ENCODE data around the gene STIM2.

STIM2 gene

GRCh38 chr4:27055221-27055760, 194.7 kb downstream of the STIM2 start:
- Histone ChIP-seq H3K79me2 (ENCODE audit: insufficient read depth, low read length) (no peaks in the 10 kb centered on the region), H2AFZ (ENCODE audit: low read length) (no peak overlapping the region), H3K4me1 (ENCODE audit: insufficient read depth, low read length, severe bottlenecking) (no peaks in the 10 kb centered on the region), H3K4me3 (ENCODE audit: low read depth, low read length, poor library complexity, severe bottlenecking) (no peak overlapping the region), H3K27me3 (ENCODE audit: insufficient read depth, low read length) (no peaks in the 10 kb centered on the region), H3F3A (ENCODE audit: insufficient read depth, low read length) (no peaks in the 10 kb centered on the region), H3K36me3 (ENCODE audit: insufficient read depth, low read length) (no peaks in the 10 kb centered on the region), H3K27ac (ENCODE audit: low read depth, low read length, poor library complexity, severe bottlenecking) (no peak overlapping the region), H3K9me3 (ENCODE audit: low read length) (no peaks in the 10 kb centered on the region), H3K4me2 (ENCODE audit: low read length) (no peak overlapping the region), H4K20me1 (ENCODE audit: insufficient read depth, low read length) (no peaks in the 10 kb centered on the region), H3K9ac (ENCODE audit: low read length) (no peak overlapping the region), H3K9me2 (ENCODE audit: low read depth, low read length) (no peaks in the 10 kb centered on the region)
- TF ChIP-seq, protein P1, sequence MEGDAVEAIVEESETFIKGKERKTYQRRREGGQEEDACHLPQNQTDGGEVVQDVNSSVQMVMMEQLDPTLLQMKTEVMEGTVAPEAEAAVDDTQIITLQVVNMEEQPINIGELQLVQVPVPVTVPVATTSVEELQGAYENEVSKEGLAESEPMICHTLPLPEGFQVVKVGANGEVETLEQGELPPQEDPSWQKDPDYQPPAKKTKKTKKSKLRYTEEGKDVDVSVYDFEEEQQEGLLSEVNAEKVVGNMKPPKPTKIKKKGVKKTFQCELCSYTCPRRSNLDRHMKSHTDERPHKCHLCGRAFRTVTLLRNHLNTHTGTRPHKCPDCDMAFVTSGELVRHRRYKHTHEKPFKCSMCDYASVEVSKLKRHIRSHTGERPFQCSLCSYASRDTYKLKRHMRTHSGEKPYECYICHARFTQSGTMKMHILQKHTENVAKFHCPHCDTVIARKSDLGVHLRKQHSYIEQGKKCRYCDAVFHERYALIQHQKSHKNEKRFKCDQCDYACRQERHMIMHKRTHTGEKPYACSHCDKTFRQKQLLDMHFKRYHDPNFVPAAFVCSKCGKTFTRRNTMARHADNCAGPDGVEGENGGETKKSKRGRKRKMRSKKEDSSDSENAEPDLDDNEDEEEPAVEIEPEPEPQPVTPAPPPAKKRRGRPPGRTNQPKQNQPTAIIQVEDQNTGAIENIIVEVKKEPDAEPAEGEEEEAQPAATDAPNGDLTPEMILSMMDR (IDR thresholded peaks at IDR 0.05; ENCODE audit: low read length), result no peak
- no peak for TF ChIP-seq EZH2 (IDR thresholded peaks at IDR 0.05; ENCODE audit: borderline replicate concordance, low read length)

DNA sequence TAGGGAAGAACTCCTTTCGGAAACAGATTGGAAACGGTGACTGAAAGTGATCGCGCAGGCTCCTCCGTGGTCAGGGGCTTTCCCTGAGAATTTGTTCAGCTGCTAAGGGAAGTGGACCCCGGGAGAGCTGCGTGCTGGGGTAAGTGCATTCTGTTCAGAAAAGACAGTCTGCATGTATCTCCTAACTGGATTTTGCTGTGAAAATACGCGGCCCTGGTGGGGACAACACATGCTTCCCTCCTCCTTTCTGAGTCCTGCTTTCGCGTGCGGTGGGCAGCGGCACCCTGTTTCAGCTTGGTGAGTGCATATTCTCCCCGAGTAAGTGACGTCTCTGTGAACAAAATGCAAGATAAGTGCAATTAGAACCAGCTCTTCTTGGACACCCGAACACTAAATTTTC, 195.6 kb downstream of the STIM2 start:
- no peaks in the 10 kb centered on the region for H3K9me3 ChIP-seq (ENCODE audit: low read length)
- no peak overlapping the region for H3K4me3 ChIP-seq (ENCODE audit: low read depth, low read length, poor library complexity, severe bottlenecking)
- H2AFZ ChIP-seq (ENCODE audit: low read length), result no peak overlapping the region
- no peaks in the 10 kb centered on the region for H4K20me1 ChIP-seq (ENCODE audit: insufficient read depth, low read length)
- H3K9ac ChIP-seq (ENCODE audit: low read length), result no peak overlapping the region
- H3K27me3 ChIP-seq (ENCODE audit: insufficient read depth, low read length), result no peaks in the 10 kb centered on the region
- no peak overlapping the region for H3K27ac ChIP-seq (ENCODE audit: low read depth, low read length, poor library complexity, severe bottlenecking)
- H3K9me2 ChIP-seq (ENCODE audit: low read depth, low read length), result no peaks in the 10 kb centered on the region
- no peaks in the 10 kb centered on the region for H3F3A ChIP-seq (ENCODE audit: insufficient read depth, low read length)
- H3K79me2 ChIP-seq (ENCODE audit: insufficient read depth, low read length), result no peaks in the 10 kb centered on the region
- no peak overlapping the region for H3K4me2 ChIP-seq (ENCODE audit: low read length)
- no peaks in the 10 kb centered on the region for H3K4me1 ChIP-seq (ENCODE audit: insufficient read depth, low read length, severe bottlenecking)
- TF ChIP-seq, protein P1 (IDR thresholded peaks at IDR 0.05; ENCODE audit: low read length), result no peak
- TF ChIP-seq EZH2 (IDR thresholded peaks at IDR 0.05; ENCODE audit: borderline replicate concordance, low read length), result no peak
- no peaks in the 10 kb centered on the region for H3K36me3 ChIP-seq (ENCODE audit: insufficient read depth, low read length)

DNA sequence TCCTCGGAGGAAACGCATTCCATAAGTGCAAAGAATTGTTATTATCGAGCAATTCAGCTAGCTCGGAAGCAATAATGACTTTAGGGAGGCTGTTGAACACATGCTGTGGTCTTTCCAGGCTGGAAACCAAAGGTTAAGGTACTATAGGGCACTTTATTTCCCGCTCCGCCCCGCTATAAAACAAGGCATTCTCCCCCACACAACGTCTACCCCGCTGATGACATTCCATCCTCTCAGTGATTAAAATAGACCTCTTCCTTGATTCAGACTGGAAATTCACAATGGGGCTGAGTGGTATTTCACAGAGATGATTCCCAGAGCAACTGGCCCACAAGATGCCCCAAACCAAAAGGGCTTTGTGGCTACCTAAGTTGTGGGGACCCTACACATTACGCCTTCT, 196.4 kb downstream of the STIM2 start:
- no peak for TF ChIP-seq EZH2 (IDR thresholded peaks at IDR 0.05; ENCODE audit: borderline replicate concordance, low read length)
- TF ChIP-seq, protein P1 (IDR thresholded peaks at IDR 0.05; ENCODE audit: low read length), result no peak
- Histone ChIP-seq H3K9me2 (ENCODE audit: low read depth, low read length) (no peaks in the 10 kb centered on the region), H3K4me1 (ENCODE audit: insufficient read depth, low read length, severe bottlenecking) (no peaks in the 10 kb centered on the region), H3K4me3 (ENCODE audit: low read depth, low read length, poor library complexity, severe bottlenecking) (no peak overlapping the region), H3K36me3 (ENCODE audit: insufficient read depth, low read length) (no peaks in the 10 kb centered on the region), H2AFZ (ENCODE audit: low read length) (no peak overlapping the region), H3K4me2 (ENCODE audit: low read length) (no peak overlapping the region), H3K9ac (ENCODE audit: low read length) (no peak overlapping the region), H3K27me3 (ENCODE audit: insufficient read depth, low read length) (no peaks in the 10 kb centered on the region), H4K20me1 (ENCODE audit: insufficient read depth, low read length) (no peaks in the 10 kb centered on the region), H3F3A (ENCODE audit: insufficient read depth, low read length) (no peaks in the 10 kb centered on the region), H3K9me3 (ENCODE audit: low read length) (no peaks in the 10 kb centered on the region), H3K79me2 (ENCODE audit: insufficient read depth, low read length) (no peaks in the 10 kb centered on the region), H3K27ac (ENCODE audit: low read depth, low read length, poor library complexity, severe bottlenecking) (no peak overlapping the region)

Data from OCI-LY1 (cell line).